Gastrocnemius medialis (tissue), 4 donors: Measurements from ENCODE around the gene ZFHX3.

Source experiments
- POLR2A ChIP-seq, 2 donors: fragments of 450-650 bp; IDR thresholded peaks; one replicate each; pipeline ENCODE4 v1.6.1; 2017; ENCODE audit warnings: antibody characterized with exemption in 2 of 2, mild to moderate bottlenecking in 2 of 2, moderate library complexity in 2 of 2
- TF ChIP-seq, protein P1 (sequence below), 5 experiments: fragments of 450-650 bp in 3 of 5; fragments of 200-600 bp in 2 of 5; sonication (generic) in 2 of 5; IDR thresholded peaks in 4 of 5; conservative IDR thresholded peaks in 1 of 5; 1 replicate in 4 of 5; 2 replicates in 1 of 5; pipeline ENCODE4 v1.5.1; 2016 to 2019; ENCODE audit warnings: antibody characterized with exemption in 5 of 5, mild to moderate bottlenecking in 3 of 5, moderate library complexity in 3 of 5

DNA sequence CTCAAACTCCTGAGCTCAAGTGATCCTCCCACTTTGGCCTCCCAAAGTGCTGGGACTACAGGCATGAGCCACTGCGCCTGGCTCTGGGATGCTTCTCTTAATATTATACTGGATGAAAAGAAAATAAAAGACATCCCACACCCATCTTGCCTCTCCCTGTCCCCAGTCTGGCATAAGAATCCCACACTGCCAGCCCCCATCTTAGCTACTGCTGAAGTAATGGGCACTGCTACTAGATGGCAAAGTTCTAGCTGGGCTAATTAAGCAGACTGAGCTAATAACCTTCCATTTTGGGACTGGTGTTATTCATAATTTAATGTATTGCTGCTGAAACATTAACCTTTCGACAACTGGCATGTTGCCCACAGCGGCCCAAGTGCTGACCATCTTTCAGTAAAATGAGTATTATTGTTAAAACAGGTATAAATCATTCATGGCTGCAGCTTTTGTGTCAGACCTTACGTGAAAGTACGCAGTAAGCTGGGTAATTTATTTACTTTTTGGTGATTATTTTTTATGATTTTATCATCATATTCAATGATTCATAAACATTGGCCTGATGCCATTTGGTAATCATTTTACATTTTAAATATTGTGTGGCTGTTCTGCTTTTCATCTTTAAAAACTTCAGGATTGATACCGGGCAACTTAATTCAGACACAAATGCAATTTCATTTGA, 47.4 kb upstream of the ZFHX3 start:
- no peak for TF ChIP-seq POLR2A (IDR thresholded peaks at IDR 0.05)
- TF ChIP-seq, protein P1, sequence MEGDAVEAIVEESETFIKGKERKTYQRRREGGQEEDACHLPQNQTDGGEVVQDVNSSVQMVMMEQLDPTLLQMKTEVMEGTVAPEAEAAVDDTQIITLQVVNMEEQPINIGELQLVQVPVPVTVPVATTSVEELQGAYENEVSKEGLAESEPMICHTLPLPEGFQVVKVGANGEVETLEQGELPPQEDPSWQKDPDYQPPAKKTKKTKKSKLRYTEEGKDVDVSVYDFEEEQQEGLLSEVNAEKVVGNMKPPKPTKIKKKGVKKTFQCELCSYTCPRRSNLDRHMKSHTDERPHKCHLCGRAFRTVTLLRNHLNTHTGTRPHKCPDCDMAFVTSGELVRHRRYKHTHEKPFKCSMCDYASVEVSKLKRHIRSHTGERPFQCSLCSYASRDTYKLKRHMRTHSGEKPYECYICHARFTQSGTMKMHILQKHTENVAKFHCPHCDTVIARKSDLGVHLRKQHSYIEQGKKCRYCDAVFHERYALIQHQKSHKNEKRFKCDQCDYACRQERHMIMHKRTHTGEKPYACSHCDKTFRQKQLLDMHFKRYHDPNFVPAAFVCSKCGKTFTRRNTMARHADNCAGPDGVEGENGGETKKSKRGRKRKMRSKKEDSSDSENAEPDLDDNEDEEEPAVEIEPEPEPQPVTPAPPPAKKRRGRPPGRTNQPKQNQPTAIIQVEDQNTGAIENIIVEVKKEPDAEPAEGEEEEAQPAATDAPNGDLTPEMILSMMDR (IDR thresholded peaks at IDR 0.05 in 4 of 5, conservative IDR thresholded peaks at IDR 0.05 in 1 of 5) = no peak
